Panc1 (cell line): ENCODE measurements around the gene MEIOB. TPM values are rescaled to one million over a fixed set of nuclear protein-coding genes. Genes with fewer than 3 reads are reported as not detected.

Experiments
- ATAC-seq: fragments of 200-7000 bp; cut with Tn5 transposase; 2 replicates; pipeline ENCODE4 v1.9.1; 2020; ENCODE audit warnings: mild to moderate bottlenecking, moderate library complexity
- BruUV-seq: library from RNA; stranded (reverse); fragments of 400-500 nt; replicated peaks from 2 replicates; lab custom pipeline; 2021; lab: Mats Ljungman, UMichigan
- CTCF ChIA-PET: fragments of 300-600 bp; sonication (Branson Sonifier 250); formaldehyde crosslinking; loops from one replicate; lab custom pipeline; 2022; ENCODE audit warnings: antibody characterized with exemption; lab: Charles Lee
- POLR2A ChIA-PET: fragments of 300-600 bp; sonication (Branson Sonifier 250); formaldehyde crosslinking; loops from one replicate; lab custom pipeline; 2022; ENCODE audit warnings: antibody characterized with exemption; lab: Charles Lee
- DNase-seq: peaks from one replicate; pipeline ENCODE4 v3.0.0-alpha.2; 2010; ENCODE audit warnings: low read depth, low spot score
- H3K27ac ChIP-seq: 2 replicates; pipeline ENCODE4 v1.5.1; 2011; ENCODE audit warnings: mild to moderate bottlenecking, low read length, inconsistent platforms
- H3K27me3 ChIP-seq: fragments of 200-500 bp; sonication (Bioruptor generic); 2 replicates; pipeline ENCODE4 v1.6.0; 2014; ENCODE audit warnings: low read length, inconsistent platforms; ENCODE audit not compliant: control insufficient read depth, insufficient read depth
- H3K36me3 ChIP-seq: fragments of 200-500 bp; sonication (Bioruptor generic); 2 replicates; pipeline ENCODE4 v1.5.1; 2014; ENCODE audit warnings: inconsistent platforms, mild to moderate bottlenecking, low read length, moderate library complexity; ENCODE audit not compliant: control insufficient read depth, insufficient read depth
- H3K4me1 ChIP-seq: 2 replicates; pipeline ENCODE4 v1.5.1; 2011; ENCODE audit warnings: inconsistent platforms, mild to moderate bottlenecking, low read length, moderate library complexity; ENCODE audit not compliant: control insufficient read depth, insufficient read depth
- H3K4me3 ChIP-seq, 2 experiments: 2 replicates each; pipeline ENCODE4 v1.5.1; 2011 to 2012; ENCODE audit warnings: low read depth in 2 of 2, low read length in 2 of 2, mild to moderate bottlenecking in 2 of 2, inconsistent platforms in 1 of 2, moderate library complexity in 1 of 2
- H3K9me3 ChIP-seq: fragments of 200-500 bp; sonication (Bioruptor generic); 2 replicates; pipeline ENCODE4 v1.5.1; 2014; ENCODE audit warnings: low read depth, mild to moderate bottlenecking, inconsistent platforms, low read length, moderate library complexity; ENCODE audit not compliant: control insufficient read depth, insufficient read depth
- CTCF ChIP-seq: fragments of 450-650 bp; IDR thresholded peaks from 2 replicates; pipeline ENCODE4 v1.5.1; 2017; ENCODE audit warnings: mild to moderate bottlenecking
- POLR2AphosphoS5 ChIP-seq: IDR thresholded peaks from 2 replicates; pipeline ENCODE4 v1.6.1; 2012; ENCODE audit warnings: mild to moderate bottlenecking, low read depth, low read length, moderate library complexity
- SIN3A ChIP-seq: IDR thresholded peaks from 2 replicates; pipeline ENCODE4 v1.6.1; 2012; ENCODE audit warnings: low read depth, mild to moderate bottlenecking, low read length, moderate library complexity, borderline replicate concordance; ENCODE audit not compliant: insufficient read depth
- TCF7L2 ChIP-seq: IDR thresholded peaks from 2 replicates; pipeline ENCODE4 v1.6.1; 2011; ENCODE audit warnings: mild to moderate bottlenecking, low read depth, low read length, inconsistent platforms
- in situ Hi-C: cut with HindIII; loops from 2 replicates; pipeline ENCODE4 v1.10.0; 2016; ENCODE audit warnings: low sequenced_read_pairs, low pct_unique_long_range_greater_than_20kb
- intact Hi-C: fragments of 100-400 bp; cut with micrococcal nuclease; formaldehyde crosslinking; loops from one replicate; pipeline ENCODE4 v1.10.0; 2022; ENCODE audit not compliant: unreplicated experiment
- total RNA-seq: library from RNA; stranded (reverse); gene quantifications from one replicate; pipeline ENCODE4 v1.2.1, GENCODE V29; 2021; ENCODE audit not compliant: unreplicated experiment
- TF ChIP-seq, protein P1 (sequence below), 2 experiments: IDR thresholded peaks; 2 replicates each; pipeline ENCODE4 v1.6.1; 2011 to 2012; ENCODE audit warnings: low read depth in 2 of 2, control low read depth in 1 of 2, low read length in 1 of 2, mild to moderate bottlenecking in 1 of 2, moderate library complexity in 1 of 2; ENCODE audit not compliant: insufficient read depth in 1 of 2

MEIOB gene
- total RNA-seq, 1 experiment from 2014 or later = not detected

- BruUV-seq = no TSS peak
- no peak overlapping the region for H3K27ac ChIP-seq
- CTCF ChIA-PET = no interaction called here
- TF ChIP-seq CTCF (no peak), POLR2AphosphoS5 (no peak), TCF7L2 (no peak), SIN3A (no peak)
- TF ChIP-seq, protein P1, sequence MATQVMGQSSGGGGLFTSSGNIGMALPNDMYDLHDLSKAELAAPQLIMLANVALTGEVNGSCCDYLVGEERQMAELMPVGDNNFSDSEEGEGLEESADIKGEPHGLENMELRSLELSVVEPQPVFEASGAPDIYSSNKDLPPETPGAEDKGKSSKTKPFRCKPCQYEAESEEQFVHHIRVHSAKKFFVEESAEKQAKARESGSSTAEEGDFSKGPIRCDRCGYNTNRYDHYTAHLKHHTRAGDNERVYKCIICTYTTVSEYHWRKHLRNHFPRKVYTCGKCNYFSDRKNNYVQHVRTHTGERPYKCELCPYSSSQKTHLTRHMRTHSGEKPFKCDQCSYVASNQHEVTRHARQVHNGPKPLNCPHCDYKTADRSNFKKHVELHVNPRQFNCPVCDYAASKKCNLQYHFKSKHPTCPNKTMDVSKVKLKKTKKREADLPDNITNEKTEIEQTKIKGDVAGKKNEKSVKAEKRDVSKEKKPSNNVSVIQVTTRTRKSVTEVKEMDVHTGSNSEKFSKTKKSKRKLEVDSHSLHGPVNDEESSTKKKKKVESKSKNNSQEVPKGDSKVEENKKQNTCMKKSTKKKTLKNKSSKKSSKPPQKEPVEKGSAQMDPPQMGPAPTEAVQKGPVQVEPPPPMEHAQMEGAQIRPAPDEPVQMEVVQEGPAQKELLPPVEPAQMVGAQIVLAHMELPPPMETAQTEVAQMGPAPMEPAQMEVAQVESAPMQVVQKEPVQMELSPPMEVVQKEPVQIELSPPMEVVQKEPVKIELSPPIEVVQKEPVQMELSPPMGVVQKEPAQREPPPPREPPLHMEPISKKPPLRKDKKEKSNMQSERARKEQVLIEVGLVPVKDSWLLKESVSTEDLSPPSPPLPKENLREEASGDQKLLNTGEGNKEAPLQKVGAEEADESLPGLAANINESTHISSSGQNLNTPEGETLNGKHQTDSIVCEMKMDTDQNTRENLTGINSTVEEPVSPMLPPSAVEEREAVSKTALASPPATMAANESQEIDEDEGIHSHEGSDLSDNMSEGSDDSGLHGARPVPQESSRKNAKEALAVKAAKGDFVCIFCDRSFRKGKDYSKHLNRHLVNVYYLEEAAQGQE (IDR thresholded peaks at IDR 0.05; ENCODE audit: insufficient read depth in 1 of 2, low read depth in 2 of 2, low read length in 1 of 2) = no peak
- POLR2A ChIA-PET = no interaction called here
- H3K9me3 ChIP-seq = no peaks in the 10 kb centered on the region
- peak; percentile 4; the same call in 1 of the 2 replicates for ATAC-seq
- DNase-seq = no peak
- intact Hi-C loops (no loop called here), in situ Hi-C loops (no loop called here)
- peaks cover 2% of the 10 kb centered on the region; the same call in 1 of the 2 replicates for H3K4me1 ChIP-seq
- H3K36me3 ChIP-seq = no peaks in the 10 kb centered on the region
- no peak overlapping the region for H3K4me3 ChIP-seq
- H3K27me3 ChIP-seq = no peaks in the 10 kb centered on the region
Measured at GRCh38 chr16:1817716-1818115, 54.2 kb downstream of the MEIOB start.

- ChIA-PET CTCF (no interaction called here), POLR2A (no interaction called here)
- TF ChIP-seq CTCF (no peak), SIN3A (no peak), TCF7L2 (no peak), POLR2AphosphoS5 (no peak)
- TF ChIP-seq, protein P1 (IDR thresholded peaks at IDR 0.05; ENCODE audit: insufficient read depth in 1 of 2, low read depth in 2 of 2, low read length in 1 of 2) = no peak
- BruUV-seq = no TSS peak
- H3K9me3 ChIP-seq = no peaks in the 10 kb centered on the region
- H3K4me1 ChIP-seq = peaks cover 5% of the 10 kb centered on the region; the same call in 1 of the 2 replicates
- H3K27me3 ChIP-seq = no peaks in the 10 kb centered on the region
- in situ Hi-C loops (no loop called here), intact Hi-C loops (no loop called here)
- H3K4me3 ChIP-seq = no peak overlapping the region
- no peak for DNase-seq
- H3K27ac ChIP-seq = no peak overlapping the region
- no peaks in the 10 kb centered on the region for H3K36me3 ChIP-seq
- ATAC-seq = no peak
Measured at GRCh38 chr16:1817276-1817589, 54.7 kb downstream of the MEIOB start.
